ENCODE results near the gene C9orf85.

DNA sequence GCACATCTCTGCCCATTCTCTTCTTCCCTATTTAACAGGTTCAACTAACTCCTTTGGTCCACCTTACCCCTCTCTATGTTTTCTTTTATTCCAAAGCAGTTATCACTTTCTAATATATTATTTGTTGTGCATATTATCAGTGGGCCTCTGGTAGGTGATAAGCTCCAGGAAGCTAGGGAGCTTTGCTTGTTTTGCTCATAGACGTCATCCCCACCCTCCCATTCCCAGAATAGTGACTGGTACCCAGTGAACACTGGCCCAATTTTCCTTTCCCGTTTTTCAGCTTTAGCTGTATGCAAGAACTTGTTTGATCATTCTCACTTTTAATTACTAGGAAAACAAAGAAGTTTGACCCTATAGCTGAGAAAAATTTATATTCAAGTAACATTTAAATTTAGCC, 7.4 kb upstream of the C9orf85 start:
- TF ChIP-seq YY1 (IDR thresholded peaks at IDR 0.05; ENCODE audit: insufficient read depth, insufficient read length) = no peak
- TF ChIP-seq SUZ12 (IDR thresholded peaks at IDR 0.05; ENCODE audit: extremely low read depth, insufficient read depth, insufficient read length) = no peak
